Measurements from ENCODE around the gene PRR23B. TPM values are rescaled to one million over a fixed set of nuclear protein-coding genes. Genes with fewer than 3 reads are reported as not detected.

PRR23B gene
- total RNA-seq, 1 experiment from 2014 or later: not detected

DNA sequence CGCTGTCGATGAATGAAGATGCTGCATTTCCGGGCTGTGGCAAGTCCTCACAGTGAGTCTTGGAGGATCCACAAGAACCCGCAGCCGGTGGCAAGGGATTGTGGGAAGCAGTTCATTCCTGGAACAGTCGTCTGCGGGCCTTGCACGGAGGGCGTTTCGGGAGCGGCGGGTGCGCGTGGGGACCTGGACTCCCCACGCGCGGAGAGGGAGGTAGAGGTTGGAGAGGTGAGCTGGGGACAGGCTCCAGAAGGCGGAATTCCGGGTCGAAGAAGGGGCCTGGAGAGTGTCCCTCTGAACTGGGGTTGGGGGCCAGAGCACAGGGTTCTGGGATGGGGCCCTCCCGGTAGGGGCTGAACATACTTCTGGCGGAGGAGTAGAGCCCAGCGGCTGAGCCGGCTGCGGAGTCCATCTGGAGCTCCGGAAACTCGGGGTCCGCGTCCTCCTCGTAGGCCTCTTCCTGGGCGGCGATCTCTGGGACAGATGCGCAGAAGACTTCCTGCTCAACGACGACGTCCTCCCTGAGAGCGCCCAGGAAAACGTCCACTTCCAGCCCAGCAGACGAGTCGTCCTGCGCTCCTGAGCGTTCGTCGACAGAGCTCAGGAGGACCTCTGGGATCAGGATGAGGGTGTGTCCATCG, 15.3 kb downstream of the PRR23B start:
- no peak overlapping the region for H3K4me3 ChIP-seq
- no peaks in the 10 kb centered on the region for H3K27me3 ChIP-seq (ENCODE audit: insufficient read depth, low read depth)
- ChIA-PET CTCF (no interaction called here), POLR2A (ENCODE audit: unreplicated experiment) (no interaction called here)
- intact Hi-C loops (cut with micrococcal nuclease; ENCODE audit: unreplicated experiment): no loop called here
- no peak for TF ChIP-seq EZH2 (IDR thresholded peaks at IDR 0.05; ENCODE audit: low read depth)
- TF ChIP-seq, protein P1, sequence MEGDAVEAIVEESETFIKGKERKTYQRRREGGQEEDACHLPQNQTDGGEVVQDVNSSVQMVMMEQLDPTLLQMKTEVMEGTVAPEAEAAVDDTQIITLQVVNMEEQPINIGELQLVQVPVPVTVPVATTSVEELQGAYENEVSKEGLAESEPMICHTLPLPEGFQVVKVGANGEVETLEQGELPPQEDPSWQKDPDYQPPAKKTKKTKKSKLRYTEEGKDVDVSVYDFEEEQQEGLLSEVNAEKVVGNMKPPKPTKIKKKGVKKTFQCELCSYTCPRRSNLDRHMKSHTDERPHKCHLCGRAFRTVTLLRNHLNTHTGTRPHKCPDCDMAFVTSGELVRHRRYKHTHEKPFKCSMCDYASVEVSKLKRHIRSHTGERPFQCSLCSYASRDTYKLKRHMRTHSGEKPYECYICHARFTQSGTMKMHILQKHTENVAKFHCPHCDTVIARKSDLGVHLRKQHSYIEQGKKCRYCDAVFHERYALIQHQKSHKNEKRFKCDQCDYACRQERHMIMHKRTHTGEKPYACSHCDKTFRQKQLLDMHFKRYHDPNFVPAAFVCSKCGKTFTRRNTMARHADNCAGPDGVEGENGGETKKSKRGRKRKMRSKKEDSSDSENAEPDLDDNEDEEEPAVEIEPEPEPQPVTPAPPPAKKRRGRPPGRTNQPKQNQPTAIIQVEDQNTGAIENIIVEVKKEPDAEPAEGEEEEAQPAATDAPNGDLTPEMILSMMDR (conservative IDR thresholded peaks at IDR 0.05): no peak
- H2AFZ ChIP-seq: no peak overlapping the region
- no peak overlapping the region for H3K27ac ChIP-seq
- H3K4me2 ChIP-seq: no peak overlapping the region
- H3K79me2 ChIP-seq (ENCODE audit: low read depth): no peaks in the 10 kb centered on the region
- no peaks in the 10 kb centered on the region for H3K9me3 ChIP-seq (ENCODE audit: insufficient read depth, low read depth)
- H3K36me3 ChIP-seq (ENCODE audit: low read depth): no peaks in the 10 kb centered on the region
- H3K9me2 ChIP-seq (ENCODE audit: insufficient read depth): no peaks in the 10 kb centered on the region
- no peak for DNase-seq
- no peaks in the 10 kb centered on the region for H3K4me1 ChIP-seq (replicated peaks; ENCODE audit: insufficient read depth)
- no peaks in the 10 kb centered on the region for H3F3A ChIP-seq (ENCODE audit: insufficient read depth, low read depth)
- no TSS peak for BruUV-seq (replicated peaks)
- H4K20me1 ChIP-seq (ENCODE audit: insufficient read depth): no peaks in the 10 kb centered on the region

DNA sequence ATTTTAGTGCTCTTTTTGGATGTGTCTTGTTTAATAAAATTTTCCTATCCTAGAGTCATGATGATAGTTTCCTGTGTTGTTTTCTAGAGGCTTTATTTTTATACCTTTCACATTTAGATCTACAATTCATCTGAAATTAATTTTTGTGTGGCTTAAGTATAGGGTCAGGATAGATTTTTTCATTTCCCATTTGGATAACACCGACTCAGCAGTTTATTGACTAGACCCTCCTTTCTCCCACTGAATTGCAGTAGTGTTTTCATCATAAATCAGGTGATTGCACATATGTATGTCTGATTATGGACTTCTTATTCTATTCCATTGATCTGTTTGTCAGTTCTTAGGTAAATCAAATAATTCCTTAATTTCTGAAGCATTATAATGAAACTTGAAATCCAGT, 25.0 kb downstream of the PRR23B start:
- Histone ChIP-seq H2AFZ (no peak overlapping the region), H3K27me3 (ENCODE audit: insufficient read depth, low read depth) (peaks cover 10% of the 10 kb centered on the region; the same call in 1 of the 2 replicates), H4K20me1 (ENCODE audit: insufficient read depth) (no peaks in the 10 kb centered on the region), H3K36me3 (ENCODE audit: low read depth) (no peaks in the 10 kb centered on the region), H3K4me1 (replicated peaks; ENCODE audit: insufficient read depth) (no peaks in the 10 kb centered on the region), H3K9me2 (ENCODE audit: insufficient read depth) (no peaks in the 10 kb centered on the region), H3K27ac (no peak overlapping the region), H3K79me2 (ENCODE audit: low read depth) (no peaks in the 10 kb centered on the region), H3K4me2 (no peak overlapping the region), H3F3A (ENCODE audit: insufficient read depth, low read depth) (no peaks in the 10 kb centered on the region), H3K4me3 (no peak overlapping the region), H3K9me3 (ENCODE audit: insufficient read depth, low read depth) (no peaks in the 10 kb centered on the region)
- TF ChIP-seq, protein P1 (conservative IDR thresholded peaks at IDR 0.05): no peak
- no peak for TF ChIP-seq EZH2 (IDR thresholded peaks at IDR 0.05; ENCODE audit: low read depth)
- ChIA-PET POLR2A (ENCODE audit: unreplicated experiment) (no interaction called here), CTCF (no interaction called here)
- no peak for DNase-seq
- BruUV-seq (replicated peaks): no TSS peak
- intact Hi-C loops (cut with micrococcal nuclease; ENCODE audit: unreplicated experiment): no loop called here

DNA sequence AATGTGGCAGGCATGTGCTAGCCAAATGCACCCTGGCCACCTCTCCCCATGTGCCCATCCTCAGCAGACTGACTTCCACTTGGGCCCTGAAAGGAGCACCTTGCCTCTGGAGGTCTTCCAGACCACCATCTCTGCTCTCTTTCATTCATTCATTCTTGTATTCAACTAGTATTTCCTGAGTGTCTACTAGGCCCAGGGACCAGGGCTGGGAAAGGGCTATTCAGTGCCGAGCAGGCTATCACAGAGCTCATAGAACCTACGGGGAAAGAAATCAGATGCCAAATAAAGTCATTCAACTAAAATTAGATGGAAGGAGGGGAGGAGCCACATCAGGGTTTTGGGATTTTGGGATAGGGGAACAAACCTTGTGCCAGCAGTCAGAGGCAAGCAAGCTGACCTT, 33.5 kb downstream of the PRR23B start:
- Histone ChIP-seq H3K27ac (no peak overlapping the region), H3F3A (ENCODE audit: insufficient read depth, low read depth) (no peaks in the 10 kb centered on the region), H3K79me2 (ENCODE audit: low read depth) (no peaks in the 10 kb centered on the region), H3K27me3 (ENCODE audit: insufficient read depth, low read depth) (no peaks in the 10 kb centered on the region), H3K4me3 (no peak overlapping the region), H3K36me3 (ENCODE audit: low read depth) (no peaks in the 10 kb centered on the region), H3K4me2 (no peak overlapping the region), H3K4me1 (replicated peaks; ENCODE audit: insufficient read depth) (no peaks in the 10 kb centered on the region), H3K9me3 (ENCODE audit: insufficient read depth, low read depth) (no peaks in the 10 kb centered on the region), H3K9me2 (ENCODE audit: insufficient read depth) (no peaks in the 10 kb centered on the region), H4K20me1 (ENCODE audit: insufficient read depth) (no peaks in the 10 kb centered on the region), H2AFZ (no peak overlapping the region)
- TF ChIP-seq, protein P1 (conservative IDR thresholded peaks at IDR 0.05): no peak
- CTCF ChIA-PET: no interaction called here
- POLR2A ChIA-PET (ENCODE audit: unreplicated experiment): no interaction called here
- intact Hi-C loops (cut with micrococcal nuclease; ENCODE audit: unreplicated experiment): no loop called here
- no TSS peak for BruUV-seq (replicated peaks)
- no peak for DNase-seq

All from PC-9 (cell line).